DND-41 (cell line): ENCODE data around the gene CDKN2D.

Source experiments
- EZH2 ChIP-seq: IDR thresholded peaks from 3 replicates; pipeline ENCODE4 v1.6.1; 2012; ENCODE audit warnings: borderline replicate concordance, low read depth, mild to moderate bottlenecking, moderate library complexity, low read length, inconsistent platforms; ENCODE audit not compliant: severe bottlenecking
- TF ChIP-seq, protein P1 (sequence below): IDR thresholded peaks from 2 replicates; pipeline ENCODE4 v1.5.1; 2012; ENCODE audit warnings: borderline replicate concordance, low read length, moderate library complexity, mild to moderate bottlenecking; ENCODE audit not compliant: poor library complexity, severe bottlenecking; ENCODE audit errors: extremely low read depth

GRCh38 chr19:10517361-10517759 lies 51.4 kb downstream of the CDKN2D start, which contains the start of gene S1PR5:
- TF ChIP-seq, protein P1, sequence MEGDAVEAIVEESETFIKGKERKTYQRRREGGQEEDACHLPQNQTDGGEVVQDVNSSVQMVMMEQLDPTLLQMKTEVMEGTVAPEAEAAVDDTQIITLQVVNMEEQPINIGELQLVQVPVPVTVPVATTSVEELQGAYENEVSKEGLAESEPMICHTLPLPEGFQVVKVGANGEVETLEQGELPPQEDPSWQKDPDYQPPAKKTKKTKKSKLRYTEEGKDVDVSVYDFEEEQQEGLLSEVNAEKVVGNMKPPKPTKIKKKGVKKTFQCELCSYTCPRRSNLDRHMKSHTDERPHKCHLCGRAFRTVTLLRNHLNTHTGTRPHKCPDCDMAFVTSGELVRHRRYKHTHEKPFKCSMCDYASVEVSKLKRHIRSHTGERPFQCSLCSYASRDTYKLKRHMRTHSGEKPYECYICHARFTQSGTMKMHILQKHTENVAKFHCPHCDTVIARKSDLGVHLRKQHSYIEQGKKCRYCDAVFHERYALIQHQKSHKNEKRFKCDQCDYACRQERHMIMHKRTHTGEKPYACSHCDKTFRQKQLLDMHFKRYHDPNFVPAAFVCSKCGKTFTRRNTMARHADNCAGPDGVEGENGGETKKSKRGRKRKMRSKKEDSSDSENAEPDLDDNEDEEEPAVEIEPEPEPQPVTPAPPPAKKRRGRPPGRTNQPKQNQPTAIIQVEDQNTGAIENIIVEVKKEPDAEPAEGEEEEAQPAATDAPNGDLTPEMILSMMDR = no peak
- no peak for TF ChIP-seq EZH2
